T-helper 1 cell (primary cell): ENCODE data around the gene TXNDC16.
"Not testable (repeated sequence)": the region's sequence is repeated elsewhere in the genome, so short reads cannot be mapped to it uniquely, and the experiment has no call there.

Source experiments
- DNase-seq, 5 donors: peaks; one replicate each; pipeline ENCODE4 v3.0.0-alpha.2; 2012 to 2020
- total RNA-seq, 4 donors: gene quantifications; one replicate each; lab custom pipeline; 2026; lab: John Stamatoyannopoulos, UW

Gene TXNDC16
- 14.5 to 24.5 (median 18.8) reads per million in 4 donors for total RNA-seq

- DNase-seq: peak; percentile 99 to 100 (median 99)
Observed at GRCh38 chr14:52552063-52552988, at the start of gene TXNDC16, which contains the start of gene GPR137C. TSS of gene TXNDC16 (minus strand) at chr14:52552505. CDS start at chr14:52543557, 8,948 bp downstream. TSS of gene GPR137C (plus strand) at chr14:52552836. CDS start at chr14:52553148, 312 bp downstream.

- DNase-seq: no peak
Observed at GRCh38 chr14:52599974-52600373, 47.7 kb upstream of the TXNDC16 start.

- no peak for DNase-seq
Observed at GRCh38 chr14:52598568-52598967, 46.3 kb upstream of the TXNDC16 start.

- no peak for DNase-seq
Observed at GRCh38 chr14:52596861-52597260, 44.6 kb upstream of the TXNDC16 start.

- DNase-seq: no peak
Observed at GRCh38 chr14:52596320-52596719, 44.0 kb upstream of the TXNDC16 start.

GRCh38 chr14:52590318-52590717 lies 38.0 kb upstream of the TXNDC16 start:
- DNase-seq: no peak

- no peak for DNase-seq
Observed at GRCh38 chr14:52589646-52590045, 37.3 kb upstream of the TXNDC16 start.

GRCh38 chr14:52583544-52583943 lies 31.2 kb upstream of the TXNDC16 start:
- no peak for DNase-seq

GRCh38 chr14:52575858-52576257 lies 23.6 kb upstream of the TXNDC16 start:
- no peak for DNase-seq

GRCh38 chr14:52568454-52568853 lies 16.1 kb upstream of the TXNDC16 start:
- DNase-seq: not testable (repeated sequence)

GRCh38 chr14:52563120-52563519 lies 10.8 kb upstream of the TXNDC16 start:
- DNase-seq: no peak

GRCh38 chr14:52558688-52559087 lies 6.4 kb upstream of the TXNDC16 start:
- DNase-seq: no peak

- DNase-seq: peak; percentile 67 to 85 (median 80)
Observed at GRCh38 chr14:52553671-52554575, 1.6 kb upstream of the TXNDC16 start.

GRCh38 chr14:52553002-52553670 lies 831 bp upstream of the TXNDC16 start:
- peak in 3 of 5 donors; percentile 27 to 45 (median 30) for DNase-seq

GRCh38 chr14:52551696-52552062 lies 626 bp downstream of the TXNDC16 start:
- no peak for DNase-seq

- no peak for DNase-seq
Observed at GRCh38 chr14:52551205-52551604, 1.1 kb downstream of the TXNDC16 start.

GRCh38 chr14:52550661-52551060 lies 1.6 kb downstream of the TXNDC16 start:
- DNase-seq: no peak

GRCh38 chr14:52547526-52547925 lies 4.8 kb downstream of the TXNDC16 start:
- no peak for DNase-seq

- no peak for DNase-seq
Observed at GRCh38 chr14:52547027-52547426, 5.3 kb downstream of the TXNDC16 start.

GRCh38 chr14:52546318-52546670 lies 6.0 kb downstream of the TXNDC16 start:
- no peak for DNase-seq

- DNase-seq: no peak
Observed at GRCh38 chr14:52545584-52546317, 6.6 kb downstream of the TXNDC16 start.

GRCh38 chr14:52538623-52539022 lies 13.7 kb downstream of the TXNDC16 start:
- DNase-seq: no peak
